ENCODE measurements around the gene NAPB. TPM values are rescaled to one million over a fixed set of nuclear protein-coding genes. Genes with fewer than 3 reads are reported as not detected.

The NAPB gene
- total and polyA plus RNA-seq, 2 of the 8 experiments (the other 6 are each of a cell fraction or from before 2014, with no cell fraction given): 6.2 to 12.3 TPM

DNA sequence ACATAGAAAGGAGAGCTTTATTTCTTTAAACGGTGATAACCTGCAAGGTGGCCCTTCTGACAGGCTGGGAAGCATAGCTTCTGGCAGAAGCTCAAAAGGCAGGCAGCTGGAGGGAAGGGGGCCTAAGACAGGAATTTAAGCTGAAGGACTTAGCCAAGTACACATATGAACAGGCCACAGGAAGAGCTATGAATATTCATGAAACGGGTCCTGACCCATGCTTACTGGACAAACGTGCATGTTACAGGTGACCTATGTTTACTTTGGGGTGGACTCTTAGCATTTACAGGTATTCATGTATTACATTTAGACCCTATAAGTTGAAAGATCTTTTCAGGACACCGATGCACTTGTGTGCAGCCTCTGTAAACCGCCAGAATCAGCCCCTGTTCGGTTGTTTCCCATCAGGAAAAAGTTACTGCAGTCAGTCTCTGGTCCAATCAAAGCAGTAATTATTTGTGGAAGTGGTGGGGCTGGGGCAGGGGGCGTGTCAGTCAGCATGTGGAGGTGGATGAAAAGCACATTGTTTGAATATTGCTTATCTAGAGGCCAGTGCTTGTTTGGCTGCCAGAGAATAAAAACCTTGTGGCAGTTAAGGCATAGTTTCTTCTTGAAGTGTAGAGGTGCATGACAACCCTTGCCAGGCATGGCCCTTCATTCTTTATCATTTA lies 62.2 kb downstream of the NAPB start (continued):
- TF ChIP-seq, protein P1, sequence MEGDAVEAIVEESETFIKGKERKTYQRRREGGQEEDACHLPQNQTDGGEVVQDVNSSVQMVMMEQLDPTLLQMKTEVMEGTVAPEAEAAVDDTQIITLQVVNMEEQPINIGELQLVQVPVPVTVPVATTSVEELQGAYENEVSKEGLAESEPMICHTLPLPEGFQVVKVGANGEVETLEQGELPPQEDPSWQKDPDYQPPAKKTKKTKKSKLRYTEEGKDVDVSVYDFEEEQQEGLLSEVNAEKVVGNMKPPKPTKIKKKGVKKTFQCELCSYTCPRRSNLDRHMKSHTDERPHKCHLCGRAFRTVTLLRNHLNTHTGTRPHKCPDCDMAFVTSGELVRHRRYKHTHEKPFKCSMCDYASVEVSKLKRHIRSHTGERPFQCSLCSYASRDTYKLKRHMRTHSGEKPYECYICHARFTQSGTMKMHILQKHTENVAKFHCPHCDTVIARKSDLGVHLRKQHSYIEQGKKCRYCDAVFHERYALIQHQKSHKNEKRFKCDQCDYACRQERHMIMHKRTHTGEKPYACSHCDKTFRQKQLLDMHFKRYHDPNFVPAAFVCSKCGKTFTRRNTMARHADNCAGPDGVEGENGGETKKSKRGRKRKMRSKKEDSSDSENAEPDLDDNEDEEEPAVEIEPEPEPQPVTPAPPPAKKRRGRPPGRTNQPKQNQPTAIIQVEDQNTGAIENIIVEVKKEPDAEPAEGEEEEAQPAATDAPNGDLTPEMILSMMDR (IDR thresholded peaks at IDR 0.05; ENCODE audit: control extremely low read depth in 1 of 3, insufficient read depth in 1 of 3, low read depth in 1 of 3, low read length in 3 of 3): no peak
- no peak for TF ChIP-seq GTF2F1 (IDR thresholded peaks at IDR 0.05; ENCODE audit: borderline replicate concordance, low read depth, low read length)
- no peak for TF ChIP-seq GABPA (IDR thresholded peaks at IDR 0.05; ENCODE audit: borderline replicate concordance, insufficient read depth, low read length)
- no peak for TF ChIP-seq CEBPB (IDR thresholded peaks at IDR 0.05; ENCODE audit: low read depth, low read length)
- TF ChIP-seq RNF2 (IDR thresholded peaks at IDR 0.05; ENCODE audit: borderline replicate concordance, low read depth, low read length, missing control alignments, poor library complexity, severe bottlenecking): no peak
- no peak for TF ChIP-seq SAP30 (IDR thresholded peaks at IDR 0.05; ENCODE audit: insufficient read depth, insufficient replicate concordance, low read length)
- TF ChIP-seq BACH1 (IDR thresholded peaks at IDR 0.05; ENCODE audit: low read length): no peak
- no peak for TF ChIP-seq KDM4A (IDR thresholded peaks at IDR 0.05; ENCODE audit: low read depth, low read length, severe bottlenecking)
- TF ChIP-seq SIRT6 (IDR thresholded peaks at IDR 0.05; ENCODE audit: low read length): no peak
